Measurements from ENCODE around the gene PRG3. TPM values are rescaled to one million over a fixed set of nuclear protein-coding genes. Genes with fewer than 3 reads are reported as not detected.

The PRG3 gene
- total and polyA plus RNA-seq, 2 of the 13 experiments (the other 11 are each of a cell fraction or from before 2014, with no cell fraction given): not detected

DNA sequence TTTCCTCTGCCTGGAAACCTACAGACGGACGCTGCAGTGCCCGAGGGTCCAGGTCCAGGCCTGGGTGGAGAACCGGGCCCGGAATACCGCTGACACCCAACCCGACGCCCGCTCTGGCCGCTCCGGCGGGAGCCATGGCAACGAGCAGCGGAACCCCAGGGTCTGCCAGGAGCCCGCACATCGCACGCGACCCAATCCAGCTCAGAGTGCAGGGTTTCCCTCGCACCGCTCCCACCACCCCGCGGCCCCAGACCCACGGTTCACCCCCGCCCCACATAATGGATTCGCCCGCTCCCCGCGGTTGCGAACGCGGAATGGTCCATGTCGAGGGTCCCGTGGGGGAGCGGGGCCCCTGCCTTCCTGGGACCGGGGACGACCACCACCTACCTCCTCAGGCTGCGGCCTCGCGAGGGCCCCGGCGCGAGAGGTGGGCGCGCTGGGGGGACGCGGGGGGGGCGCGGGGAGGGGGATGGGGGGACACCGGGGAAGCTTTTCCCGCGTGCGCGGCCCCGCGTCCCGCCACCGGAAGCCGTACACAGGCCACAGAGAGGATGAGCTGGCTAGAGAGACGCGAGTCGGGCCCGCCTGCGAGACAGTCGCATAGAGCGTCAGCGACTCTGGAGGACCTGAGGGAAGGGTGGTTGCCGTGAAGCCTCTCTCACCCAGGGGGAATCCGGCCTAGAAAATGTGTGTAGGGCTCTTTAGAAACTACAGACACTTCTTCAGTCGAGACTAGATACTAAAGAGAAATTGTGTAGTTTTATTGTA is 45.4 kb downstream of the PRG3 start, which contains the start of gene SSRP1 (continued):
- TF ChIP-seq HHEX (CRISPR knock-in tag; IDR thresholded peaks at IDR 0.05) (no peak), YEATS2 (CRISPR knock-in tag; IDR thresholded peaks at IDR 0.05; ENCODE audit: borderline replicate concordance) (peak; percentile 88), ZNF17 (CRISPR knock-in tag; IDR thresholded peaks at IDR 0.05) (no peak), MAFK (conservative IDR thresholded peaks at IDR 0.05 in 1 of 2, IDR thresholded peaks at IDR 0.05 in 1 of 2; ENCODE audit: low read length in 2 of 2) (no peak), ZNF761 (CRISPR knock-in tag; conservative IDR thresholded peaks at IDR 0.05) (no peak), MYNN (CRISPR knock-in tag; IDR thresholded peaks at IDR 0.05; ENCODE audit: low read depth) (no peak), NR1H2 (CRISPR knock-in tag; IDR thresholded peaks at IDR 0.05; ENCODE audit: borderline replicate concordance, low read depth) (no peak), MTA1 (CRISPR knock-in tag; IDR thresholded peaks at IDR 0.05; ENCODE audit: borderline replicate concordance) (no peak), MED8 (CRISPR knock-in tag; IDR thresholded peaks at IDR 0.05; ENCODE audit: insufficient replicate concordance) (no peak), DNMT3B (CRISPR knock-in tag; conservative IDR thresholded peaks at IDR 0.05) (no peak), ELF1 (CRISPR knock-in tag; IDR thresholded peaks at IDR 0.05) (peak; percentile 81), CENPX (CRISPR knock-in tag; IDR thresholded peaks at IDR 0.05) (no peak), KMT2B (CRISPR knock-in tag; IDR thresholded peaks at IDR 0.05) (peak; percentile 86; the same call in 1 of the 2 replicates), KLF15 (CRISPR knock-in tag; IDR thresholded peaks at IDR 0.05; ENCODE audit: borderline replicate concordance) (no peak), FLYWCH1 (CRISPR knock-in tag; IDR thresholded peaks at IDR 0.05) (no peak), HCFC1 (IDR thresholded peaks at IDR 0.05; ENCODE audit: low read depth, low read length) (no peak; the same call in 1 of the 2 replicates), PHF21A (CRISPR knock-in tag; IDR thresholded peaks at IDR 0.05) (no peak), FOXJ3 (CRISPR knock-in tag; IDR thresholded peaks at IDR 0.05; ENCODE audit: borderline replicate concordance) (no peak), MIER2 (CRISPR knock-in tag; IDR thresholded peaks at IDR 0.05) (no peak), BRCA1 (CRISPR knock-in tag; IDR thresholded peaks at IDR 0.05) (no peak), ZNF709 (CRISPR knock-in tag; IDR thresholded peaks at IDR 0.05) (peak; percentile 37; the same call in 1 of the 2 replicates), ISL2 (CRISPR knock-in tag; IDR thresholded peaks at IDR 0.05) (0 out of 2 replicates have a peak, but pooled peaks have one; percentile 23), ZNF83 (CRISPR knock-in tag; IDR thresholded peaks at IDR 0.05; ENCODE audit: borderline replicate concordance) (no peak), POLR2G (IDR thresholded peaks at IDR 0.05; ENCODE audit: low read depth, low read length) (peak; percentile 79), KAT8 (CRISPR knock-in tag; IDR thresholded peaks at IDR 0.05) (peak; percentile 90), ZNF891 (CRISPR knock-in tag; IDR thresholded peaks at IDR 0.05) (no peak; the same call in 1 of the 2 replicates), HOXA5 (CRISPR knock-in tag; IDR thresholded peaks at IDR 0.05) (no peak), ZKSCAN8 (CRISPR knock-in tag; IDR thresholded peaks at IDR 0.05; ENCODE audit: borderline replicate concordance) (no peak), MIER3 (CRISPR knock-in tag; IDR thresholded peaks at IDR 0.05; ENCODE audit: borderline replicate concordance) (no peak; the same call in 1 of the 2 replicates), ZNF530 (CRISPR knock-in tag; IDR thresholded peaks at IDR 0.05; ENCODE audit: low read depth) (no peak)
- TF ChIP-seq, protein P1, sequence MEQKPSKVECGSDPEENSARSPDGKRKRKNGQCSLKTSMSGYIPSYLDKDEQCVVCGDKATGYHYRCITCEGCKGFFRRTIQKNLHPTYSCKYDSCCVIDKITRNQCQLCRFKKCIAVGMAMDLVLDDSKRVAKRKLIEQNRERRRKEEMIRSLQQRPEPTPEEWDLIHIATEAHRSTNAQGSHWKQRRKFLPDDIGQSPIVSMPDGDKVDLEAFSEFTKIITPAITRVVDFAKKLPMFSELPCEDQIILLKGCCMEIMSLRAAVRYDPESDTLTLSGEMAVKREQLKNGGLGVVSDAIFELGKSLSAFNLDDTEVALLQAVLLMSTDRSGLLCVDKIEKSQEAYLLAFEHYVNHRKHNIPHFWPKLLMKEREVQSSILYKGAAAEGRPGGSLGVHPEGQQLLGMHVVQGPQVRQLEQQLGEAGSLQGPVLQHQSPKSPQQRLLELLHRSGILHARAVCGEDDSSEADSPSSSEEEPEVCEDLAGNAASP (CRISPR knock-in tag; IDR thresholded peaks at IDR 0.05; ENCODE audit: borderline replicate concordance): no peak; the same call in 1 of the 2 replicates
- TF ChIP-seq, protein P2, sequence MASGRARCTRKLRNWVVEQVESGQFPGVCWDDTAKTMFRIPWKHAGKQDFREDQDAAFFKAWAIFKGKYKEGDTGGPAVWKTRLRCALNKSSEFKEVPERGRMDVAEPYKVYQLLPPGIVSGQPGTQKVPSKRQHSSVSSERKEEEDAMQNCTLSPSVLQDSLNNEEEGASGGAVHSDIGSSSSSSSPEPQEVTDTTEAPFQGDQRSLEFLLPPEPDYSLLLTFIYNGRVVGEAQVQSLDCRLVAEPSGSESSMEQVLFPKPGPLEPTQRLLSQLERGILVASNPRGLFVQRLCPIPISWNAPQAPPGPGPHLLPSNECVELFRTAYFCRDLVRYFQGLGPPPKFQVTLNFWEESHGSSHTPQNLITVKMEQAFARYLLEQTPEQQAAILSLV (CRISPR knock-in tag; IDR thresholded peaks at IDR 0.05; ENCODE audit: borderline replicate concordance): no peak

Measured in HepG2 (cell line).